Measurements from ENCODE around the gene AGPS.

- no peak for TF ChIP-seq CTCF (IDR thresholded peaks at IDR 0.05; ENCODE audit: insufficient read depth, low read length)
- TF ChIP-seq REST (IDR thresholded peaks at IDR 0.05; ENCODE audit: insufficient replicate concordance, low read depth) = no peak
- TF ChIP-seq POLR2AphosphoS5 (IDR thresholded peaks at IDR 0.05; ENCODE audit: low read depth) = no peak
- TF ChIP-seq GABPA (IDR thresholded peaks at IDR 0.05; ENCODE audit: low read depth) = no peak
Measured at GRCh38 chr2:177556153-177556552, 163.6 kb downstream of the AGPS start.
